Endodermal cell (in vitro differentiated cells): ENCODE data around the gene TTC23L. TPM values are rescaled to one million over a fixed set of nuclear protein-coding genes. Genes with fewer than 3 reads are reported as not detected.

ENCODE experiments used
- DNase-seq: peaks from one replicate; pipeline ENCODE4 v3.0.0-alpha.2; 2017
- H3K27ac ChIP-seq: 2 replicates; pipeline ENCODE4 v1.5.1; 2013; ENCODE audit warnings: mild to moderate bottlenecking, low read depth, low read length, moderate library complexity
- H3K27me3 ChIP-seq: 2 replicates; pipeline ENCODE4 v1.6.1; 2013; ENCODE audit warnings: mild to moderate bottlenecking, low read length, moderate library complexity; ENCODE audit not compliant: insufficient read depth, control insufficient read depth, poor library complexity, severe bottlenecking
- H3K36me3 ChIP-seq: 2 replicates; pipeline ENCODE4 v1.7.0; 2013; ENCODE audit warnings: mild to moderate bottlenecking, low read length, moderate library complexity; ENCODE audit not compliant: control insufficient read depth, insufficient read depth
- H3K4me1 ChIP-seq: one replicate; pipeline ENCODE4 v1.7.0; 2013; ENCODE audit warnings: low read length; ENCODE audit not compliant: control insufficient read depth, insufficient read depth
- H3K4me3 ChIP-seq: 2 replicates; pipeline ENCODE4 v1.5.1; 2013; ENCODE audit warnings: mild to moderate bottlenecking, low read length, moderate library complexity
- H3K9ac ChIP-seq: 2 replicates; pipeline ENCODE4 v1.6.1; 2013; ENCODE audit warnings: mild to moderate bottlenecking, low read length, moderate library complexity; ENCODE audit not compliant: poor library complexity, severe bottlenecking; ENCODE audit errors: extremely low read depth
- H3K9me3 ChIP-seq: 2 replicates; pipeline ENCODE4 v1.6.1; 2013; ENCODE audit warnings: mild to moderate bottlenecking, low read length, moderate library complexity; ENCODE audit not compliant: control insufficient read depth
- H3K27ac Mint-ChIP-seq: 2 replicates; pipeline ENCODE4 v1.8.0; 2020; ENCODE audit warnings: mixed read lengths
- H3K27me3 Mint-ChIP-seq: 2 replicates; pipeline ENCODE4 v1.8.0; 2021; ENCODE audit warnings: mild to moderate bottlenecking, mixed read lengths; ENCODE audit not compliant: insufficient read depth
- H3K36me3 Mint-ChIP-seq: 2 replicates; pipeline ENCODE4 v1.8.0; 2020; ENCODE audit warnings: low read depth, mixed read lengths
- H3K4me1 Mint-ChIP-seq: 2 replicates; pipeline ENCODE4 v1.8.0; 2020; ENCODE audit warnings: mixed read lengths
- H3K4me3 Mint-ChIP-seq: 2 replicates; pipeline ENCODE4 v1.8.0; 2020; ENCODE audit warnings: mild to moderate bottlenecking, moderate library complexity, mixed read lengths
- H3K9me3 Mint-ChIP-seq: 2 replicates; pipeline ENCODE4 v1.8.0; 2020; ENCODE audit warnings: mild to moderate bottlenecking, mixed read lengths
- CTCF ChIP-seq: fragments of 200-600 bp; sonication (generic); conservative IDR thresholded peaks from 2 replicates; pipeline ENCODE4 v1.5.0; 2021; ENCODE audit warnings: antibody characterized with exemption, mild to moderate bottlenecking
- WGBS, 2 experiments: methylation state at CpG; one replicate each; pipeline versions ENCODE4 v1.1.5 to v1.1.7; 2013; ENCODE audit warnings: missing lambda C conversion rate in 2 of 2, mixed read lengths in 1 of 2; ENCODE audit not compliant: insufficient coverage in 1 of 2, insufficient read length in 1 of 2; 5-methylcytosine and 5-hydroxymethylcytosine counted together
- total RNA-seq, 2 donors: library from RNA; stranded (reverse); fragmentation: NEBNext Ultra II Directional in 1 of 2; extraction: Animal tissue kit (Norgen Biotek cat#: 25700) in 1 of 2; gene quantifications; 2 replicates in 1 of 2; 3 replicates in 1 of 2; pipeline ENCODE4 v1.2.1, GENCODE V29; 2021

TTC23L gene
- total RNA-seq, 2 donors from 2014 or later, result 0.95 to 3.0 TPM

- WGBS, 2 experiments, result 91 to 94% methylated on average over 5 of the region's 5 CpGs
- Histone ChIP-seq H3K27ac (no peak overlapping the region), H3K4me3 (no peak overlapping the region), H3K27me3 (no peaks in the 10 kb centered on the region), H3K9ac (no peak overlapping the region), H3K36me3 (no peaks in the 10 kb centered on the region), H3K4me1 (peaks cover 7% of the 10 kb centered on the region), H3K9me3 (no peaks in the 10 kb centered on the region)
- Mint-ChIP-seq H3K27ac (no peak overlapping the region), H3K4me1 (peaks cover 15% of the 10 kb centered on the region), H3K4me3 (no peak overlapping the region), H3K27me3 (peaks cover 2% of the 10 kb centered on the region), H3K36me3 (no peaks in the 10 kb centered on the region), H3K9me3 (no peaks in the 10 kb centered on the region)
- no peak for DNase-seq
- TF ChIP-seq CTCF, result no peak
Measured at GRCh38 chr5:34891981-34892380, 53.0 kb downstream of the TTC23L start.

- DNase-seq, result no peak
- Mint-ChIP-seq H3K36me3 (no peaks in the 10 kb centered on the region), H3K9me3 (no peaks in the 10 kb centered on the region), H3K4me3 (no peak overlapping the region), H3K27me3 (peaks cover 2% of the 10 kb centered on the region), H3K4me1 (peaks cover 15% of the 10 kb centered on the region), H3K27ac (no peak overlapping the region)
- no peak overlapping the region for H3K4me3 ChIP-seq
- H3K27me3 ChIP-seq, result no peaks in the 10 kb centered on the region
- no peaks in the 10 kb centered on the region for H3K9me3 ChIP-seq
- TF ChIP-seq CTCF, result no peak
- no peak overlapping the region for H3K9ac ChIP-seq
- peaks cover 7% of the 10 kb centered on the region for H3K4me1 ChIP-seq
- H3K36me3 ChIP-seq, result no peaks in the 10 kb centered on the region
- 94 to 97% methylated on average over 6 of the region's 6 CpGs for WGBS, 2 experiments
- no peak overlapping the region for H3K27ac ChIP-seq
Measured at GRCh38 chr5:34892414-34892813, 53.5 kb downstream of the TTC23L start.

GRCh38 chr5:34894716-34895115 lies 55.8 kb downstream of the TTC23L start:
- peaks cover 7% of the 10 kb centered on the region for H3K4me1 ChIP-seq
- WGBS, 2 experiments, result 100% methylated on average over 1 of the region's 1 CpG; no CpG with 5 or more reads in 1 of the 2 experiments
- no peaks in the 10 kb centered on the region for H3K9me3 ChIP-seq
- Mint-ChIP-seq H3K9me3 (no peaks in the 10 kb centered on the region), H3K4me1 (peaks cover 15% of the 10 kb centered on the region), H3K27ac (no peak overlapping the region), H3K36me3 (no peaks in the 10 kb centered on the region), H3K27me3 (peaks cover 2% of the 10 kb centered on the region), H3K4me3 (no peak overlapping the region)
- H3K4me3 ChIP-seq, result no peak overlapping the region
- H3K27ac ChIP-seq, result no peak overlapping the region
- H3K9ac ChIP-seq, result no peak overlapping the region
- TF ChIP-seq CTCF, result no peak
- H3K27me3 ChIP-seq, result no peaks in the 10 kb centered on the region
- no peaks in the 10 kb centered on the region for H3K36me3 ChIP-seq
- DNase-seq, result no peak
